Dermis blood vessel endothelial cell (primary cell): ENCODE data around the gene ZBTB49. TPM values are rescaled to one million over a fixed set of nuclear protein-coding genes. Genes with fewer than 3 reads are reported as not detected.

Experiments used
- DNase-seq: peaks from one replicate; pipeline ENCODE4 v3.0.0; 2010
- total RNA-seq: library from RNA; depleted of rRNA; stranded (reverse); fragments of >200 nt; gene quantifications from 2 replicates; pipeline ENCODE4 v1.2.3, GENCODE V29; 2014

The ZBTB49 gene
- total RNA-seq, 1 donor from 2014 or later = 4.1 TPM

DNA sequence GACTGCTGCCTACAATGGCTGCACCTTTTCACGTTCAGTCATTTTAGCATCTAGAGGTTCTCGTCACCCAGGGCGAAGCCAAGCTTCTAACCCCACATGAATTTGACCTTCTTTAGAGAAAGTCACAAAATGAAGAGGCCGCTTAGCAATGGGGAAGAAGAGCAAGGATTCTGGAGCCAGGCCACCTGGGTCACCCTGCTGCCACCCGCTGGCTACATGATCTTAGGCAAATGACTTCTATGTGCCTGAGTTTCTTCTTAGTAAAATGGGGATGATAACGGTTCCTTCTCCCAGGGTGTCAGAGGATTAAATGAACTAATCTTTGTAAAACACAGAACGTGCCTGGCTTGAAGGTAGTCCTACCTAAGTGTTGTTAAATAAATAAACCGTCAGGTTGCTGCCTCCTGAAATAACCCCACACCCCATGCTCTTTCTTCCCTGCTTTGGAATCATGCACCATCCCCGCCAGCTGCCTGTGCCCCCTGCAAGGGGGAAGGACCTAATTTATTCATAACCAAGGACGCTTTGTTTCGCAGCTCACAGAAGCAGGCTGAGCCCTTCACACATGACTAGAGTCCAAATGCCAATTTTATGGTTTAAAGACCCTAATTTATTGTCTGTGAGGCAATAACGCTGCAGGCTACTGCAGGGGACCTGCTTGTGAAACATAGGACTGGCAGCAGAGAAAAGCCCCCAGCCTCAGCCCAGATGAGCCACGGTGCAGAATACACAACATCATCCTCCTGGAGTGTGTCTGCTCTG is 68.2 kb downstream of the ZBTB49 start:
- no peak for DNase-seq

GRCh38 chr4:4361883-4362282 is 71.8 kb downstream of the ZBTB49 start:
- no peak for DNase-seq

DNA sequence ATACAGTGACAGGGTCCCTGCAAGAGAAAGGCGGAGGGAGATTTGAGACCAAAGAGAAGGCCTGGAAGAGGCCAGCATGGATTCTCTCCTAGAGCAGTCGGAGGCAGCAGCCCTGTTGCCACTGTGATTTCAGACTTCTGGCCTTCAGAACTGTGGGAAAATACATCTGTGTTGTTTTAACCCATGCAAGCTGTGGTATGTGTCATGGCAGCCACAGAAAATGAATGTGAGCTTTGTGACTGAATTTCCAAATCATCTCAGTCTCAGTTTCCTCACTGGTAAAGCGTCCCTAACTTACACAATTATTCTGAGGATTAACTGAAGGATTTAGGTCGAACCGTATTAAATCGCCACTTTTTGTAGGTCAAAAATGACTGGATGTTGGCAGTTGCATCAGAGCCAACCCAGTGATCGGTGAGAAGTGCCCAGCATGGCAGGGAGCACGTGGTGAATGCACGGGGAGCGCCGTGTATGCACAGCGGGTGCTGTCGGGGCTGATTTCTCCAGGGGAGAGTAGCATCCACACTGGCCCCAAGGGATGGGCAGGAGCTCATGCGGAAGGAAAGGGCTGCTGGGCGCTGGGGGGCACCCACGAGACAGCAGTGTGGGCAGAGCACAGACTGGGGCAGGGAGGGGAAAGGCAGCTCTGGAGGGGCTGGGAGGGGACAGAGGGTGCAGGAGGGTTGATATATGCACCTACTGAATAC is 73.1 kb downstream of the ZBTB49 start:
- no peak for DNase-seq

DNA sequence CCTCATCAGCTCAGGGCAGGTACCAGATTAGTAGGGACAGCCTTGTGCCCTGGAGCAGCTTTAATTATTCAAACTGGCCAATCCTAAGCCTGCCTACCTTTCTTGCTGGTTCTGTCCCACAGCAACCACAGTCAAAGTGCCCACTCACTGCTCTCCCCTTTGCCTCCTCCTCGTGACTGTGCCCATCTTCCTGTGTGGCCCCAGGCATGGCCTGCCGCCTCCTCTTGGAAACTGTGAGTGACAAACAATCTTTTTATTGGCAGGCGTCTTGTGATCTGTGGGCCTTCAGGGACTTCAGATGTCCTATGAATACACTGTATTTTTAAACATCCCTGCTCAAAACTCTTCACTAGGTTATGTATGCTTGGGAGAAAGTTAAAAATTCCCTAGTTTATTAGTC is 74.0 kb downstream of the ZBTB49 start:
- DNase-seq = no peak

DNA sequence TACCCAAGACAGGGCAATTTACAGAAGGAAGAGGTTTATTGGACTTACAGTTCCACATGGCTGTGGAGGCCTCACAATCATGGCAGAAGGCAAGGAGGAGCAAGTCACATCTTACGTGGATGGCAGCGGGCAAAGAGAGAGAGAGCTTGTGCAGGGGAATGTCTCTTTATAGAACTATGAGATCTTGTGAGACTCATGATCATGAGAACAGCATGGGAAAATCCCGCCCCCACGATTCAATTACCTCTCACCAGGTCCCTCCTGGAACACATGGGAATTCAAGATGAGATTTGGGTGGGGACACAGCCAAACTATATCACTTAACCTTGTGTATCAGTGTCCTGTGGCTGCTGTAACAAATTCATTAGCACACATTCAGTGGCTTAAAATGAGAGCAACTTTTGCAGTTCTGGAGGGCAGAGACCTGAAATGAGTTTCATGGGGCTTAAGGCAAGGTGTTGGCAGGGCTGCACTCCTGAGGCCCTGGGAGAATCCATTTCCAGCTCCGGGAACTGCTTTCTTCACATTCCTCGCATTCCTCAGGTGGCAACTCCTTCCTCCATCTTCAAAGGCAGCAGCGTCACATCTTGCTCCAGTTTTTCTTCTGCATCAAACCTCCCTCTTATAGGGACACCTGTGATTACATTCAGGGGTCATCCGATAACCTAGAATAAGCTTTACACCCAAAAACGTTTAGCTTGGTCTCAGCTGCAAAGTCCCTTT is 74.6 kb downstream of the ZBTB49 start:
- no peak for DNase-seq

DNA sequence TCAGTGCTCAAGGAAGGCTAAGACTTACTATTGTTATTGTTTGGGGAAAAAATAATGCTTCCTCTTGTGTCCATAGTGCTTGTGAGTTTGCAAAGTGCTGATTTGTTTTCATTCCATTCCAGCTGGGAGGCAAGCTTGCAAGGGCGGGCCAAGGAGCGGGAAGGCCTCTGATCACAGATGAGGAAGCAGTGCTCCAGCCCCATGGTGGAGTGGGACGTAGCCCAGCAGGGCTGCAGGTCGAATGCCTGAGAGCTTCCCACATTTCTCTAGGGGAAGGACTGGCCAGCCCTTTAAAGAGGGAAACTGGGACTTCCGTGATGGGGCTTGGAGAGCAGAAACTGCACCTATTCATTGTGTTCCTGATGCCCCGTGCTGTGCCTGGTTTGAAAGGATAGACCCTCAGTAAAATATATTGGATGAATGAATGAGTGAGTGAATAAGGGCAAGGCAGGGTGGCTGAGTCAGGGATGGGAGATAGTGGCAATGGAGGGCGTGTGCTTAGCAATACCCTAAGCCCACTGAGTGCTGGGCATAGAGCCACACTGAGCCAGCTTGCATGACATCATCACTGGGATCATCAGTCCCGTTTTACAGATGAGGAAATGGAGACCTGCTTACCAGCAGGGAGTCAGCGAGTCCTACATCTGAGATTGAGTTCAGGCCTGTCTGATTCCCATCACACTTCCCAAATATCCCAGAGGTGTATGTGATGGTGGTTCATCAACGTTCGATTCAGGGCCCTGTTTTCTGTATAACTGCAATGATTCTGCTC is 78.9 kb downstream of the ZBTB49 start:
- DNase-seq = no peak

Other genes with a start within 250 kb of the ZBTB49 start
- not detected in 2 replicates for gene OTOP1, start 63.3 kb upstream of the ZBTB49 start, total RNA-seq
- gene TMEM128, start 42.0 kb upstream of the ZBTB49 start, total RNA-seq = 13.1 and 15.8 TPM in 2 replicates
- gene LYAR, start 97 bp upstream of the ZBTB49 start, total RNA-seq = 18.2 and 18.9 TPM in 2 replicates
- not detected in 2 replicates for gene NSG1, start 96.9 kb downstream of the ZBTB49 start, total RNA-seq